HCT116 (cell line): ENCODE measurements around the gene HMGA1. TPM values are rescaled to one million over a fixed set of nuclear protein-coding genes. Genes with fewer than 3 reads are reported as not detected.

Experiments used
- ATAC-seq: fragments of 200-7000 bp; cut with Tn5 transposase; 2 replicates; pipeline ENCODE4 v1.9.1; 2020; ENCODE audit warnings: mild to moderate bottlenecking, moderate library complexity
- BruUV-seq: library from RNA; stranded (reverse); fragments of 400-500 nt; replicated peaks from 2 replicates; lab custom pipeline; 2021; lab: Mats Ljungman, UMichigan
- CTCF ChIA-PET: fragments of 300-600 bp; sonication (Branson Sonifier 250); formaldehyde crosslinking; loops from one replicate; lab custom pipeline; 2021; ENCODE audit warnings: antibody characterized with exemption; lab: Charles Lee
- POLR2A ChIA-PET: fragments of 300-600, 350-600 bp; sonication (Branson Sonifier 250); formaldehyde crosslinking; loops from one replicate; lab custom pipeline; 2021; ENCODE audit warnings: antibody characterized with exemption; lab: Charles Lee
- RAD21 ChIA-PET, 2 experiments: fragments of 300-600 bp; sonication (Branson Sonifier 250); formaldehyde crosslinking; loops; one replicate each; lab custom pipeline; 2023; ENCODE audit warnings: low total read pairs in 2 of 2; ENCODE audit not compliant: uncharacterized antibody in 2 of 2, unreplicated experiment in 2 of 2, low non-redundant PET in 1 of 2; lab: Charles Lee
- DNase-seq: peaks from one replicate; pipeline ENCODE4 v3.0.0-alpha.2; 2010; ENCODE audit warnings: low read depth, low spot score
- H2AFZ ChIP-seq: fragments of 200-600 bp; shearing (Covaris generic), sonication (generic); 2 replicates; pipeline ENCODE4 v1.6.1; 2017; ENCODE audit warnings: low read depth, mixed run types, mixed read lengths, antibody characterized with exemption, low read length; ENCODE audit not compliant: poor library complexity, severe bottlenecking
- H3K27ac ChIP-seq: 2 replicates; pipeline ENCODE4 v1.5.1; 2012; ENCODE audit warnings: low read depth, low read length
- H3K27me3 ChIP-seq: fragments of 200-600 bp; sonication (generic); 2 replicates; pipeline ENCODE4 v1.6.1; 2016; ENCODE audit warnings: mixed run types, low read length, mixed read lengths; ENCODE audit not compliant: insufficient read depth
- H3K36me3 ChIP-seq, 2 experiments: fragments of 200-500 bp in 1 of 2; fragments of 200-600 bp in 1 of 2; sonication (Bioruptor generic) in 1 of 2; sonication (generic) in 1 of 2; 2 replicates each; pipeline versions ENCODE4 v1.5.1 to v1.6.1; 2014 to 2016; ENCODE audit warnings: low read length in 2 of 2, inconsistent platforms in 1 of 2, mixed read lengths in 1 of 2, mixed run types in 1 of 2; ENCODE audit not compliant: insufficient read depth in 2 of 2, control insufficient read depth in 1 of 2
- H3K4me1 ChIP-seq, 2 experiments: fragments of 200-600 bp in 1 of 2; sonication (generic) in 1 of 2; 2 replicates each; pipeline versions ENCODE4 v1.5.1 to v1.6.1; 2012 to 2017; ENCODE audit warnings: low read length in 2 of 2, inconsistent platforms in 1 of 2, mild to moderate bottlenecking in 1 of 2, mixed read lengths in 1 of 2, mixed run types in 1 of 2, moderate library complexity in 1 of 2; ENCODE audit not compliant: insufficient read depth in 2 of 2, control insufficient read depth in 1 of 2
- H3K4me2 ChIP-seq: fragments of 200-600 bp; sonication (generic); 2 replicates; pipeline ENCODE4 v1.6.1; 2017; ENCODE audit warnings: mixed run types, low read length, mixed read lengths
- H3K4me3 ChIP-seq, 2 experiments: fragments of 200-600 bp in 1 of 2; sonication (generic) in 1 of 2; replicated peaks in 1 of 2; 2 replicates each; pipeline ENCODE4 v1.5.1; 2011 to 2016; ENCODE audit warnings: low read length in 2 of 2, control low read depth in 1 of 2, low read depth in 1 of 2, mild to moderate bottlenecking in 1 of 2, mixed read lengths in 1 of 2, mixed run types in 1 of 2
- H3K79me2 ChIP-seq: fragments of 200-600 bp; sonication (generic); 2 replicates; pipeline ENCODE4 v1.6.1; 2017; ENCODE audit warnings: mild to moderate bottlenecking, mixed run types, low read length, moderate library complexity, mixed read lengths; ENCODE audit not compliant: insufficient read depth
- H3K9ac ChIP-seq: fragments of 200-600 bp; sonication (generic); 2 replicates; pipeline ENCODE4 v1.6.1; 2016; ENCODE audit warnings: low read length, mixed read lengths
- H3K9me2 ChIP-seq: fragments of 200-600 bp; sonication (generic), shearing (Covaris generic); 2 replicates; pipeline ENCODE4 v1.6.1; 2017; ENCODE audit warnings: mixed run types, mild to moderate bottlenecking, moderate library complexity; ENCODE audit not compliant: insufficient read depth
- H3K9me3 ChIP-seq, 2 experiments: fragments of 200-500 bp in 1 of 2; fragments of 200-600 bp in 1 of 2; sonication (Bioruptor generic) in 1 of 2; sonication (generic) in 1 of 2; 2 replicates each; pipeline ENCODE4 v1.6.1; 2014 to 2017; ENCODE audit warnings: low read length in 2 of 2, mixed read lengths in 2 of 2, inconsistent platforms in 1 of 2, low read depth in 1 of 2, mild to moderate bottlenecking in 1 of 2, mixed run types in 1 of 2, moderate library complexity in 1 of 2; ENCODE audit not compliant: control insufficient read depth in 1 of 2, insufficient read depth in 1 of 2
- H4K20me1 ChIP-seq: fragments of 200-600 bp; sonication (generic), shearing (Covaris generic); 2 replicates; pipeline ENCODE4 v1.6.1; 2017; ENCODE audit warnings: mixed run types, mild to moderate bottlenecking, moderate library complexity; ENCODE audit not compliant: insufficient read depth
- ATF3 ChIP-seq: IDR thresholded peaks from 2 replicates; pipeline ENCODE4 v1.6.1; 2012
- CBX3 ChIP-seq: IDR thresholded peaks from 2 replicates; pipeline ENCODE4 v1.6.1; 2012; ENCODE audit warnings: low read depth
- EZH2 ChIP-seq: fragments of 200-600 bp; sonication (generic); IDR thresholded peaks from 2 replicates; pipeline ENCODE4 v1.6.1; 2017; ENCODE audit warnings: antibody characterized with exemption, mixed run types
- REST ChIP-seq: IDR thresholded peaks from 2 replicates; pipeline ENCODE4 v1.6.1; 2012; ENCODE audit warnings: low read depth
- SP1 ChIP-seq: IDR thresholded peaks from 2 replicates; pipeline ENCODE4 v1.6.1; 2012; ENCODE audit warnings: low read depth
- SRF ChIP-seq: IDR thresholded peaks from 2 replicates; pipeline ENCODE4 v1.6.1; 2012; ENCODE audit warnings: low read depth
- ZBTB33 ChIP-seq: IDR thresholded peaks from 2 replicates; pipeline ENCODE4 v1.6.1; 2011; ENCODE audit warnings: mild to moderate bottlenecking, low read length, moderate library complexity; ENCODE audit not compliant: insufficient replicate concordance; ENCODE audit errors: extremely low read depth
- ZFX ChIP-seq: fragments of 450-650 bp; IDR thresholded peaks from 2 replicates; pipeline ENCODE4 v1.6.1; 2017
- ZNF274 ChIP-seq: fragments of 200-500 bp; sonication (Bioruptor generic); IDR thresholded peaks from 2 replicates; pipeline ENCODE4 v1.6.1; 2014; ENCODE audit warnings: mild to moderate bottlenecking, low read depth, low read length, inconsistent platforms
- intact Hi-C: fragments of 100-400 bp; cut with micrococcal nuclease; formaldehyde crosslinking; loops from 2 replicates; pipeline ENCODE4 v1.10.0; 2022
- total RNA-seq: library from RNA; stranded (reverse); gene quantifications from one replicate; pipeline ENCODE4 v1.2.1, GENCODE V29; 2021; ENCODE audit not compliant: unreplicated experiment
- TF ChIP-seq, protein P1 (sequence below): IDR thresholded peaks from 2 replicates; pipeline ENCODE4 v1.6.1; 2012

The HMGA1 gene
- total RNA-seq, 1 experiment from 2014 or later = 2,459 TPM

- ChIA-PET RAD21 (no interaction called here), CTCF (no interaction called here), POLR2A (no interaction called here)
- Histone ChIP-seq H2AFZ (no peak overlapping the region), H3K4me3 (no peak overlapping the region), H3K4me1 (no peaks in the 10 kb centered on the region), H3K36me3 (no peaks in the 10 kb centered on the region), H4K20me1 (no peaks in the 10 kb centered on the region), H3K27ac (no peak overlapping the region), H3K27me3 (no peaks in the 10 kb centered on the region), H3K9me2 (no peaks in the 10 kb centered on the region), H3K9ac (no peak overlapping the region), H3K4me2 (no peak overlapping the region), H3K79me2 (no peaks in the 10 kb centered on the region), H3K9me3 (no peaks in the 10 kb centered on the region)
- BruUV-seq = no TSS peak
- no peak for ATAC-seq
- DNase-seq = no peak
- intact Hi-C loops = no loop called here
- TF ChIP-seq ZNF274 = no peak
- TF ChIP-seq REST = no peak
- no peak for TF ChIP-seq SRF
- TF ChIP-seq ZFX = no peak
- no peak for TF ChIP-seq CBX3
- TF ChIP-seq, protein P1, sequence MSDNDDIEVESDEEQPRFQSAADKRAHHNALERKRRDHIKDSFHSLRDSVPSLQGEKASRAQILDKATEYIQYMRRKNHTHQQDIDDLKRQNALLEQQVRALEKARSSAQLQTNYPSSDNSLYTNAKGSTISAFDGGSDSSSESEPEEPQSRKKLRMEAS = no peak
- TF ChIP-seq EZH2 = no peak
- TF ChIP-seq ATF3 = no peak
- TF ChIP-seq ZBTB33 = no peak
- no peak for TF ChIP-seq SP1
Measured at GRCh38 chr6:34259529-34260069, 22.9 kb downstream of the HMGA1 start.
